Effector CD8-positive, alpha-beta T cell (primary cell): ENCODE data around the gene HSD17B13.

Experiments used
- DNase-seq: peaks from one replicate; lab custom pipeline; 2025; lab: John Stamatoyannopoulos, UW

Gene HSD17B13

GRCh38 chr4:87266986-87267385 lies 55.7 kb downstream of the HSD17B13 start:
- no peak for DNase-seq

- no peak for DNase-seq
Observed at GRCh38 chr4:87262886-87263285, 59.8 kb downstream of the HSD17B13 start.

- no peak for DNase-seq
Observed at GRCh38 chr4:87260477-87260876, 62.2 kb downstream of the HSD17B13 start.

- DNase-seq, result no peak
Observed at GRCh38 chr4:87258677-87259076, 64.0 kb downstream of the HSD17B13 start.

- DNase-seq, result no peak
Observed at GRCh38 chr4:87257523-87257922, 65.2 kb downstream of the HSD17B13 start.

- DNase-seq, result no peak
Observed at GRCh38 chr4:87255755-87256154, 66.9 kb downstream of the HSD17B13 start.
